ENCODE data around the gene CHCHD5. TPM values are rescaled to one million over a fixed set of nuclear protein-coding genes. Genes with fewer than 3 reads are reported as not detected.

Gene CHCHD5
- total RNA-seq, 1 experiment from 2014 or later, result 32.3 TPM

- Histone ChIP-seq H4K8ac (replicated peaks; ENCODE audit: insufficient read length, low read depth, low read length) (no peak overlapping the region), H3K23me2 (ENCODE audit: insufficient read length, low read depth, low read length, poor library complexity, severe bottlenecking) (peaks cover 13% of the 10 kb centered on the region), H3K79me2 (ENCODE audit: insufficient read depth, low read length) (no peaks in the 10 kb centered on the region), H4K91ac (ENCODE audit: insufficient read length, low read depth, low read length) (no peak overlapping the region), H2AK5ac (ENCODE audit: insufficient read length, low read length) (no peak overlapping the region), H4K20me1 (ENCODE audit: control insufficient read depth, insufficient read depth, insufficient read length) (no peaks in the 10 kb centered on the region), H2AFZ (ENCODE audit: low read length) (no peak overlapping the region), H2BK120ac (ENCODE audit: low read depth, low read length, poor library complexity, severe bottlenecking) (no peak overlapping the region), H2BK12ac (ENCODE audit: insufficient read length, low read depth, low read length) (no peak overlapping the region), H3K9me3 (ENCODE audit: control insufficient read depth, low read depth, low read length) (no peaks in the 10 kb centered on the region), H3K4me2 (ENCODE audit: insufficient read depth, insufficient read length, low read length) (no peak overlapping the region), H3K56ac (ENCODE audit: insufficient read length, low read depth, low read length) (no peak overlapping the region), H3K9ac (ENCODE audit: extremely low read depth, insufficient read length, low read length) (no peak overlapping the region), H3K14ac (ENCODE audit: insufficient read depth, low read length) (no peak overlapping the region), H3K79me1 (ENCODE audit: insufficient read depth, low read depth, low read length, poor library complexity, severe bottlenecking) (peaks cover under 1% of the 10 kb centered on the region), H3K27ac (ENCODE audit: insufficient read length, low read depth, low read length) (no peak overlapping the region), H2BK20ac (ENCODE audit: low read depth, low read length, poor library complexity, severe bottlenecking) (no peak overlapping the region), H3K27me3 (ENCODE audit: insufficient read depth, low read length) (no peaks in the 10 kb centered on the region), H3K18ac (ENCODE audit: insufficient read length, low read depth, low read length) (no peak overlapping the region), H2BK5ac (ENCODE audit: insufficient read length, low read length) (no peak overlapping the region), H3T11ph (ENCODE audit: low read length) (no peak overlapping the region), H3K23ac (ENCODE audit: insufficient read length, low read depth, low read length) (no peak overlapping the region), H2BK15ac (ENCODE audit: low read depth, low read length) (no peak overlapping the region), H3K4ac (ENCODE audit: low read depth, low read length) (no peak overlapping the region), H3K4me1 (ENCODE audit: insufficient read depth, low read length) (no peaks in the 10 kb centered on the region), H4K5ac (ENCODE audit: insufficient read length, low read depth, low read length) (no peak overlapping the region)
- DNase-seq, result no peak
- H3K27ac Mint-ChIP-seq, result no peak overlapping the region
- no CpG with 5 or more reads among the region's 7 CpGs for WGBS (ENCODE audit: extremely low coverage, insufficient read length, low lambda C conversion rate)
- no peak for TF ChIP-seq CTCF (conservative IDR thresholded peaks at IDR 0.05)
- H3K36me3 Mint-ChIP-seq (ENCODE audit: insufficient read depth in 1 of 3, low read depth in 3 of 3), result peaks cover 6 to 21% (median 14%) of the 10 kb centered on the region in 3 experiments; a peak in 6 of 7 replicates
- peaks cover 13% of the 10 kb centered on the region in 2 experiments for H3K4me1 Mint-ChIP-seq
- no peaks in the 10 kb centered on the region for H3K27me3 Mint-ChIP-seq (ENCODE audit: low read depth)
- H3K4me3 Mint-ChIP-seq, result no peak overlapping the region
- H3K9me3 Mint-ChIP-seq, result no peaks in the 10 kb centered on the region
These were observed 4.3 kb upstream of the CHCHD5 start for GRCh38 chr2:112580084-112580483.
